ENCODE measurements around the gene MAP2. TPM values are rescaled to one million over a fixed set of nuclear protein-coding genes. Genes with fewer than 3 reads are reported as not detected.

MAP2 gene, protein sequence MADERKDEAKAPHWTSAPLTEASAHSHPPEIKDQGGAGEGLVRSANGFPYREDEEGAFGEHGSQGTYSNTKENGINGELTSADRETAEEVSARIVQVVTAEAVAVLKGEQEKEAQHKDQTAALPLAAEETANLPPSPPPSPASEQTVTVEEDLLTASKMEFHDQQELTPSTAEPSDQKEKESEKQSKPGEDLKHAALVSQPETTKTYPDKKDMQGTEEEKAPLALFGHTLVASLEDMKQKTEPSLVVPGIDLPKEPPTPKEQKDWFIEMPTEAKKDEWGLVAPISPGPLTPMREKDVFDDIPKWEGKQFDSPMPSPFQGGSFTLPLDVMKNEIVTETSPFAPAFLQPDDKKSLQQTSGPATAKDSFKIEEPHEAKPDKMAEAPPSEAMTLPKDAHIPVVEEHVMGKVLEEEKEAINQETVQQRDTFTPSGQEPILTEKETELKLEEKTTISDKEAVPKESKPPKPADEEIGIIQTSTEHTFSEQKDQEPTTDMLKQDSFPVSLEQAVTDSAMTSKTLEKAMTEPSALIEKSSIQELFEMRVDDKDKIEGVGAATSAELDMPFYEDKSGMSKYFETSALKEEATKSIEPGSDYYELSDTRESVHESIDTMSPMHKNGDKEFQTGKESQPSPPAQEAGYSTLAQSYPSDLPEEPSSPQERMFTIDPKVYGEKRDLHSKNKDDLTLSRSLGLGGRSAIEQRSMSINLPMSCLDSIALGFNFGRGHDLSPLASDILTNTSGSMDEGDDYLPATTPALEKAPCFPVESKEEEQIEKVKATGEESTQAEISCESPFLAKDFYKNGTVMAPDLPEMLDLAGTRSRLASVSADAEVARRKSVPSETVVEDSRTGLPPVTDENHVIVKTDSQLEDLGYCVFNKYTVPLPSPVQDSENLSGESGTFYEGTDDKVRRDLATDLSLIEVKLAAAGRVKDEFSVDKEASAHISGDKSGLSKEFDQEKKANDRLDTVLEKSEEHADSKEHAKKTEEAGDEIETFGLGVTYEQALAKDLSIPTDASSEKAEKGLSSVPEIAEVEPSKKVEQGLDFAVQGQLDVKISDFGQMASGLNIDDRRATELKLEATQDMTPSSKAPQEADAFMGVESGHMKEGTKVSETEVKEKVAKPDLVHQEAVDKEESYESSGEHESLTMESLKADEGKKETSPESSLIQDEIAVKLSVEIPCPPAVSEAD (N-terminal part only)
- total RNA-seq, result 1 to 10 TPM; 2.0 to 6.4 (median 2.7) TPM

DNA sequence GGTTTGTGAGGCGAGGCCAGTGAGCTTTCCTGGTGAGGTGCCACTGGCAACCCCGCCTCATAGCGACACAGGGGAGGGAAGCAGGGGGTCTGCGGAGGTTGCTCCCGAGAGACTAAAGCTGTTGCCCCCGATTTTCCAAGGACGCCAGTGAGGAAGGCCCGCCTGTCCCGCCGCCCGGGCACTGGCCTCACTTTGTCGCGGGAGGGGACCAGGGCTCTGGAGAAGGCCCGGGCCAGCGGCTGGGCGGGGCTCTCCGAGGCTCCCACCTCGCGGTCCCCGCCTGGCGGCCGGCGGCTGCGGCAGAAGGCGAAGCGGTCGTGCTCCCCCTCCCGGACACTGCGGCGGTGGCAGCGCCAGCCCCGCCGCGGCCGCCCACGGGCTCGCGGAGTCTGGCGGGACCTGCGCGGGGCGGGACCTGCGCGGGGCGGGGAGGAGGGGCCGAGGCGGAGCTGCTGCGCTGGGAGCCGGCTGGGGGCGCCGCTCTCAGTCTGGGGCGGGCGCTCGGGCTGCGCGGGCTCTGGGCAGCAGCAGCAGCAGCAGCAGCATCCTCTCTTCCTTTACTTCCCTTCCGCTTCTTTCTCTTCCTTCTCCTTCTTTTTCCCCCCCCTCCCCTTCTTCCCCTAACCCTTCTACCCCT lies at the start of gene MAP2:
MAP2 (plus strand) TSS at position 486 of the 637 bp plus-strand sequence. CDS start 229,124 bp downstream, outside the sequence.
- peak within 1 kb of the TSS; percentile 25 to 56 (median 36) for H3K4me3 ChIP-seq
- WGBS, 2 donors (ENCODE audit: low coverage in 1 of 2), result 5% methylated on average over 36 of the region's 57 CpGs; no CpG with 5 or more reads in 1 of the 2 donors
- DNase-seq, result peak; percentile 75
- no peak for TF ChIP-seq EP300 (IDR thresholded peaks at IDR 0.05; ENCODE audit: low read depth)
- TF ChIP-seq, protein P1, sequence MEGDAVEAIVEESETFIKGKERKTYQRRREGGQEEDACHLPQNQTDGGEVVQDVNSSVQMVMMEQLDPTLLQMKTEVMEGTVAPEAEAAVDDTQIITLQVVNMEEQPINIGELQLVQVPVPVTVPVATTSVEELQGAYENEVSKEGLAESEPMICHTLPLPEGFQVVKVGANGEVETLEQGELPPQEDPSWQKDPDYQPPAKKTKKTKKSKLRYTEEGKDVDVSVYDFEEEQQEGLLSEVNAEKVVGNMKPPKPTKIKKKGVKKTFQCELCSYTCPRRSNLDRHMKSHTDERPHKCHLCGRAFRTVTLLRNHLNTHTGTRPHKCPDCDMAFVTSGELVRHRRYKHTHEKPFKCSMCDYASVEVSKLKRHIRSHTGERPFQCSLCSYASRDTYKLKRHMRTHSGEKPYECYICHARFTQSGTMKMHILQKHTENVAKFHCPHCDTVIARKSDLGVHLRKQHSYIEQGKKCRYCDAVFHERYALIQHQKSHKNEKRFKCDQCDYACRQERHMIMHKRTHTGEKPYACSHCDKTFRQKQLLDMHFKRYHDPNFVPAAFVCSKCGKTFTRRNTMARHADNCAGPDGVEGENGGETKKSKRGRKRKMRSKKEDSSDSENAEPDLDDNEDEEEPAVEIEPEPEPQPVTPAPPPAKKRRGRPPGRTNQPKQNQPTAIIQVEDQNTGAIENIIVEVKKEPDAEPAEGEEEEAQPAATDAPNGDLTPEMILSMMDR (IDR thresholded peaks at IDR 0.05), result peak in 4 of 5 experiments; percentile 47 to 84 (median 64)
- intact Hi-C loops (cut with DNase I; ENCODE audit: low total_unique reads) (no loop called here), in situ Hi-C loops (cut with MboI; ENCODE audit: low pct_ligation_motif_present in 1 of 4, low pct_unique_long_range_greater_than_20kb in 1 of 4, low sequenced_read_pairs in 3 of 4) (no loop called here)
- H3K27ac ChIP-seq, result no peak within 1 kb of the TSS
- peaks cover 0 to 17% (median 11%) of the 10 kb centered on the region in 4 donors for H3K4me1 ChIP-seq
- peaks cover 7% of the 10 kb centered on the region for H3K27me3 ChIP-seq
- no peaks in the 10 kb centered on the region for H3K9me3 ChIP-seq
- H3K36me3 ChIP-seq, result no peaks in the 10 kb centered on the region

DNA sequence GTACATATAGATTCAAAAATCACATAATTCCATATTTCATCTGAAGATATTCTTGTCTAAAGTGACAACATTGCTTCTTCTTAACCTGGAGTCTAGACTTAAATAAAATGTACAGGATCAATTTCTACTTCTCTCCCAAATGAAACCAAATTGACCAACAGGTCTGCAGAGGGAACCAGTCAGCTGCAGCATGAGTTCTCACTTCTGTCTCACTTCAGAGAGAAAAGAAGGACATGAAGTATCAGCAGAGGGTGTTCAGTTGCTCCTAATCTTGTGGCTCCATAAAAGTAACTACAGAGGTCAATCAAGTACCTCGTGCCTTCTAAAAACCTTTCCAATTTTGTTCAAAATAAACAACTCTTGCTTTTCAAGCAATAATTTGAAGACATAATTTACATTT lies 47.2 kb upstream of the MAP2 start:
- in situ Hi-C loops (cut with MboI; ENCODE audit: low pct_ligation_motif_present in 1 of 4, low pct_unique_long_range_greater_than_20kb in 1 of 4, low sequenced_read_pairs in 3 of 4), result no loop called here
- intact Hi-C loops (cut with DNase I; ENCODE audit: low total_unique reads), result no loop called here
- Histone ChIP-seq H3K27me3 (no peaks in the 10 kb centered on the region), H3K4me3 (no peak overlapping the region), H3K9me3 (no peaks in the 10 kb centered on the region), H3K27ac (no peak overlapping the region), H3K4me1 (no peaks in the 10 kb centered on the region), H3K36me3 (no peaks in the 10 kb centered on the region)
- WGBS, 2 donors (ENCODE audit: low coverage in 1 of 2), result 56 to 69% methylated on average over 1 of the region's 1 CpG
- DNase-seq, result no peak
- TF ChIP-seq POLR2A (IDR thresholded peaks at IDR 0.05) (no peak), POLR2AphosphoS5 (IDR thresholded peaks at IDR 0.05) (no peak), EP300 (IDR thresholded peaks at IDR 0.05; ENCODE audit: low read depth) (no peak)
- TF ChIP-seq, protein P1 (IDR thresholded peaks at IDR 0.05), result no peak

DNA sequence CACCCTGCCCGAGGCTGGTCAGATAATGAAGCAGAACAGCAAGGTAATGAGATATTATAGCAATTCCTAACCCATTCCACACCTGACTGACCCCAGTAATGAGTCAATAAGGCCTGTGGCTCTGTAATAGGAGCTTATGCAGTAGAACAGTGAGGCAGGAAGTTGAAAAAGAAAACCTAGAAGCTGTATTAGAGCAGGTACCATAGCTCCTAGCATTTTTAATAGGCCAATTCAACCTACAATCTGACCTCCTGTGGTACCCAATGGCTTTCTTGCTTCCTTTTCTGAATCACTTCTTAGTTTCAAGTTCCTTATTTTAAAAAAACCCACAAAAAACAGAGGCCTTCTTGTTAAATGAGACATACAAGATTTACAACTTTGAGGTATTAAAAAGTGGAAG lies 43.6 kb upstream of the MAP2 start:
- intact Hi-C loops (cut with DNase I; ENCODE audit: low total_unique reads), result no loop called here
- in situ Hi-C loops (cut with MboI; ENCODE audit: low pct_ligation_motif_present in 1 of 4, low pct_unique_long_range_greater_than_20kb in 1 of 4, low sequenced_read_pairs in 3 of 4), result no loop called here
- H3K9me3 ChIP-seq, result no peaks in the 10 kb centered on the region
- no peak for TF ChIP-seq EP300 (IDR thresholded peaks at IDR 0.05; ENCODE audit: low read depth)
- no peak for TF ChIP-seq POLR2A (IDR thresholded peaks at IDR 0.05)
- TF ChIP-seq, protein P1 (IDR thresholded peaks at IDR 0.05), result no peak
- TF ChIP-seq POLR2AphosphoS5 (IDR thresholded peaks at IDR 0.05), result no peak
- no peaks in the 10 kb centered on the region for H3K36me3 ChIP-seq
- no peak overlapping the region for H3K27ac ChIP-seq
- no peak overlapping the region for H3K4me3 ChIP-seq
- DNase-seq, result no peak
- no peaks in the 10 kb centered on the region for H3K27me3 ChIP-seq
- 50 to 58% methylated on average over 1 of the region's 1 CpG for WGBS, 2 donors (ENCODE audit: low coverage in 1 of 2)
- H3K4me1 ChIP-seq, result no peaks in the 10 kb centered on the region

All from transverse colon (tissue), 4 donors.